GM11168 (cell line): ENCODE measurements around the gene NOC4L.
"Not testable (repeated sequence)": the region's sequence is repeated elsewhere in the genome, so short reads cannot be mapped to it uniquely, and the experiment has no call there.

Experiments used
- in situ Hi-C: fragments of 300-500 bp; cut with MboI; formaldehyde crosslinking; loops from one replicate; pipeline ENCODE4 v1.12.0; 2022; ENCODE audit warnings: low sequenced_read_pairs; ENCODE audit not compliant: unreplicated experiment

The NOC4L gene

GRCh38 chr12:132121283-132121682 lies 23.0 kb upstream of the NOC4L start:
- in situ Hi-C loops: no loop called here

GRCh38 chr12:132123970-132124765 lies 20.1 kb upstream of the NOC4L start:
- in situ Hi-C loops: no loop called here

- in situ Hi-C loops: no loop called here
Observed at GRCh38 chr12:132124766-132125425, 19.4 kb upstream of the NOC4L start.

GRCh38 chr12:132125736-132126135 lies 18.5 kb upstream of the NOC4L start:
- in situ Hi-C loops: no loop called here

- in situ Hi-C loops: no loop called here
Observed at GRCh38 chr12:132127041-132127440, 17.2 kb upstream of the NOC4L start.

GRCh38 chr12:132129007-132129406 lies 15.2 kb upstream of the NOC4L start:
- in situ Hi-C loops: no loop called here

- in situ Hi-C loops: no loop called here
Observed at GRCh38 chr12:132130690-132131089, 13.6 kb upstream of the NOC4L start.

GRCh38 chr12:132131229-132131628 lies 13.0 kb upstream of the NOC4L start:
- in situ Hi-C loops: no loop called here

GRCh38 chr12:132131952-132132351 lies 12.3 kb upstream of the NOC4L start:
- in situ Hi-C loops: no loop called here

GRCh38 chr12:132132609-132133430 lies 11.4 kb upstream of the NOC4L start:
- in situ Hi-C loops: no loop called here

- in situ Hi-C loops: no loop called here
Observed at GRCh38 chr12:132133952-132134652, 10.2 kb upstream of the NOC4L start.

- in situ Hi-C loops: not testable (repeated sequence)
Observed at GRCh38 chr12:132134653-132135183, 9.5 kb upstream of the NOC4L start.

GRCh38 chr12:132136226-132136625 lies 8.0 kb upstream of the NOC4L start:
- in situ Hi-C loops: not testable (repeated sequence)

GRCh38 chr12:132137483-132138125 lies 6.7 kb upstream of the NOC4L start:
- in situ Hi-C loops: no loop called here

GRCh38 chr12:132138941-132139871 lies 5.1 kb upstream of the NOC4L start:
- in situ Hi-C loops: no loop called here

- in situ Hi-C loops: no loop called here
Observed at GRCh38 chr12:132139912-132140311, 4.3 kb upstream of the NOC4L start.

GRCh38 chr12:132140501-132140900 lies 3.8 kb upstream of the NOC4L start:
- in situ Hi-C loops: no loop called here
